HG03095 (cell line): ENCODE measurements around the gene BNC2.
A peak's percentile ranks its signal among the peaks of the same experiment; 100 is the strongest.
"Not testable (repeated sequence)": the region's sequence is repeated elsewhere in the genome, so short reads cannot be mapped to it uniquely, and the experiment has no call there.

Source experiments
- ATAC-seq: cut with Tn5 transposase; IDR thresholded peaks from one replicate; pipeline ENCODE4 v1.9.1; 2021; ENCODE audit warnings: moderate library complexity; ENCODE audit not compliant: unreplicated experiment

BNC2 gene

DNA sequence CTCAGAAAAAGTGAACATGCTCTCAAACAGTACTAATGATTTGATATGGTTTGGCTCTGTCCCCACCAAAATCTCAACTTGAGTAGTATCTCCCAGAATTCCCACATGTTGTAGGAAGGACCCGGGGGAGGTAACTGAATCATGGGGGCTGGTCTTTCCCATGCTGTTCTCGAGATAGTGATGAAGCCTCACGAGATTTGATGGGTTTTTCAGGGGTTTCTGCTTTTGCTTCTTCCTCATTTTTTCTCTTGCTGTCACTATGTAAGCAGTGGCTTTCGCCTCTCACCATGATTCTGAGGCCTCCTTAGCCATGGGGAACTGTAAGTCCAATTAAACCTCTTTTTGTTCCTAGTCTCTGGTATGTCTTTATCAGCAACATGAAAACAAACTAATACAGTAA, 401.3 kb downstream of the BNC2 start:
- ATAC-seq: no peak

DNA sequence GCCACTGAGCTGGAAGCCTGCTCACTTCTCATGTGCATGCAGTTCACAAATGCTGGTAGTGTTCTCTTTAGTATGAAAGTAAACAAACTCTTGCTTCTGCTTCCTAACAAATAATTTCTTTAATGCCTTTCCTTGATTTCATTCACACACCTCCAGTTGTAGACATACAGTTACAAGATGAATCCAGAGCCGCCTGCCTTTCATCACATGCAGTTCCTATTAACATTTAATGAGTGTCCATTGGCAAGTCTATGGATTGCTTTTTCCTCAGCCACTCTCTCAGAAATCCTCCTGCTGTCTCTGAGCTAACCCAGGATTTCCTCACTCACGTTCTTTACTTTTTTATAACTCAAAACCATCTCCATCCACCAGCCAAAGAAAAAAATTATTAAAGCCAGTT, 408.6 kb downstream of the BNC2 start:
- no peak for ATAC-seq

GRCh38 chr9:16461137-16461840, 409.2 kb downstream of the BNC2 start:
- ATAC-seq: no peak

DNA sequence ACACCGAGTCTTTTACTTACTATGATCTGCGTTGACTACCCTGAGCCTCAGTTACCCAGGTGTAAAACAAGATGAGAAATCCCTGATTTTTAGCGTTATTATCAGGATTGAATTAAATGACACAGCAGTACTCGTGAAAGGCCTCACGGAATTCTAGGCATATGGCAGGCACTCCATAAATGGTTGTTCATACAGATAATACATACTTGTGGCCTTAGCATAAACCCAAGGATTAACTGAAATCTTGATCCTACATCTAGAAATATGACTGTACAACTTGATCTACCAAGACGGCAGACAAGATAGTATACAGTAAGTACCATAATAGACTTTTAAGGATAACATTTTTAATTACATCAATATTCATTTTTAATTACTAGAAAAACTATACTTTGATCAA, 409.8 kb downstream of the BNC2 start:
- ATAC-seq: no peak

GRCh38 chr9:16459421-16460148, 410.9 kb downstream of the BNC2 start:
- peak; percentile 44 for ATAC-seq

DNA sequence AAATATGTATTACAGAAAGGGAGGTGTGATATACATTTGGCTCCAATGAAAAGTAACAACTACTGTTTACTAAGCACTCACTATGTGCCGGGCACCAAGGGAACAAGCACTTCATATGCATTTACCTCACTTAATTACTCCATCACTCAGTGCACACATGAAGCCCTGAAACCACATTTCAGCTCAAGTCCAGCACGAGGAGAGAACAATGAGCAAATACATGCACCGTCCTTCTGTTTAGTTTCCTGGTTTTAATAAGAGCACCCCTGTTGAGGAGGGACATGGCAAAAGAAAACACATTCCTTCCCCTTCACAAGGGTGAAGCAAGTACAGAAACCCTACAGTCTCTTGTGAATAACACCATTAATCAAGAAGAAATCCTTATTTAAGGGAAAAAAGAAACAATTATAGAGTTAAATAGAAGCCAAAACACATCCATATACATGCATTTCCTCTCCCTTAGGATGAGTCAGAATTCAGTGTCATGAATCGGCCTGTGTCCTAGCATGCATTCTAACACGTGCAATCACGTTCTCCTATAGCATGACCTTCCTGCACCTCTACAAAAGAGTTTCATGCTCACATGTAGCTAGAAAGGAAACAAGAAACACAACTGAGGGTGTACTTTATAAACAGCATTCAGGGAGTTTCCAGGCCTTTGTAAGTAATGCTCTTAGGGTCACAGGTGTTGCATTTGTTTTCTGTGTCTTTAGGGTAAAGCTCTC, 411.6 kb downstream of the BNC2 start:
- ATAC-seq: peak; percentile 69

DNA sequence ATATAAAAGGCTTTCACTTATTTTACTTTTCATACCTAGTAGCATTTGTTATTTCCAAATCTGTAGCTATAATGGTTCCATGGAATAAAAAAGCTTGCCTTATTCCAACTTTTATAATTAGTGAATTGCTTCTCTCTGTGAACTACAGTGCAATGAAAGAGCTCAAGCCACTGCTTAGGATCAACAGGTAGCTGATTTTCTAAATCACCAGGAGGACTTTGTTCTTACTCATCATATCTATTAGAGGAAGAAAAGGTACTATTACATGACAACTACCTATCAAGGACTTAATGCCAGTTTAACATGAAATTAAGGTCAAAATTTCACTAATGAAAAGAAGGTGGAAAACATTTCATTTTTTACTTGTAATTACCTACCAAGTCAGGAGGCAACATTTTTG, 414.6 kb downstream of the BNC2 start:
- no peak for ATAC-seq

DNA sequence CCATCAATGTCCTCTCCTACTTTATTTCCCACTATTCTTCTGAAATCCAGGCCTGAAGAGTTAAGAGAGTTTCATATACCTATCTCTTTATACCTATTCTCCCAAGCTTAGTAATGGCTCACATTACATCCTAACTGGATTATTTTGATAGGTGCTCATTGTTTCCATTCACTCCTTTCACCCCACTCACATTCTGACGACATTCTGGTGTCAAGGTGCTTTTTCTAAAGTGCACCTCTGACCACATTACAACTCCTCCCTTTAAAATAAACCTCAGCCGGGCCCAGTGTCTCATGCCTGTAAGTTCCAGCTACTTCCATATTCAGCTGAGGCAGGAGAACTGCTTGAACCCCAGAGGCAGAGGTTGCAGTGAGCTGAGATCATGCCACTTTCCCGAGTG, 417.1 kb downstream of the BNC2 start:
- no peak for ATAC-seq

DNA sequence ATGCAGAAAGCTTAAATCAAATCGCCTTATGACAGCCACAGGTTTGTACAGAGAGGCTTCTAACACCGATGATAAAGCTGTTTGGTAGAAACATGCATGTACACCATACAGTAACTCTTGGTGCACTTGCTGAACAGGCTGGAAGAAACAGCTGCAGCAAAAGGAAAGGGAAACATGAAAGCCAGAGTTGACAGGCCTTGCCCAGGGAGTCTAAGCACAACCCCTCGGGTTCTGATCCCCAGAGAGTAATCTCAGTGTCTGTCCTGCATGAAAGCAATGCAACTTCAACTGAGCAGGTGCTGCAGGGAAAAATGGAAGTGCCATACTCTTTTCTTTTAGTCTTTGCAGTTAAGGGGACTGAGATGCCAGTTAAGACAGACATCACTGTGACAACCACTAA, 419.9 kb downstream of the BNC2 start:
- ATAC-seq: no peak

DNA sequence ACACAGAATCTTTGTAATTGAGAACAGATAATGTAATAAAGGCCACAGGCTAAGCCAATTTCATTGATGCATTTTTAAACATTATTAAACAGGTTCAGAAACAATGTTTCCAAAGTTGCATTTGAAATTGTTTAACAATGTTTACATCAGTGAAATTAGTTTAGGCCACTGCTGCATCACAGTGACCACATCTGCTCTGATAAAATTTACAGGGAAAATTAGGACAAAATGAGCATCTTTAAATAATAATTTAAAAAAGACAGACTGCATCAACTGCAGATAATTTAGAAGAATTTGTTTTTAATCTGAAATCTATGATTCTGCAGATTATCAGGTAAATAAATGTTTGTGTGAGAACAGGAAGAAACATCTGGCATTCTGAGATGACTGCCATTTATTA, 420.4 kb downstream of the BNC2 start:
- ATAC-seq: no peak

DNA sequence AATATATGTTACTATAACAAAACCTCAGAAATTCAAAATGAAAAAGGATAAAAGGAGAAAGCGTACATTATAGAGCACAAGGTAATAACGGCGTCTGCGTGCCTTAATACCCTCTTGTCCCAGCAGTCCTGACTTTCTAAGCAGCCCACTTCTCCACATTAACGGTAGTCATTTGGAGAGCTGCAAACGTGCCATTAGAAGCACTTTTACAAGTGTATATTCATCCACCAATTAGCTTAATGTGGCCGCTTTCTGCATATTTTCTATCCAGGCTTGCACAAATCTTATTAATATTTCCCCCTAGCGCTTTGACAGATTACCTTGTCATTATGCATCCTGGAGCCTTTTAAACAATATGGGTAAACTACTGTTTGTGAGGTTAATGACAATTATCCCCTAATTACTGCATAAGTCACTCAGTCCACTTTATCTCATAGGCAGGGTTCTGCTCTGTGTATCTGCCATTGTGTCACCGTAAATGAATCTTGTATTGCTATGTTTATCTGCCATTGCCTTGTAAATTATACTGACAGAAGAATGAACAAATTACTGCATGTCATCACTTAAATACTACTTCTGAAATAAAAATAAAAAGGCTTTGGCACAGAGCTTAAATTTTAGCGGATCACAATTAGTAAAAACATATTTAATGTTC, 421.3 kb downstream of the BNC2 start:
- ATAC-seq: no peak

DNA sequence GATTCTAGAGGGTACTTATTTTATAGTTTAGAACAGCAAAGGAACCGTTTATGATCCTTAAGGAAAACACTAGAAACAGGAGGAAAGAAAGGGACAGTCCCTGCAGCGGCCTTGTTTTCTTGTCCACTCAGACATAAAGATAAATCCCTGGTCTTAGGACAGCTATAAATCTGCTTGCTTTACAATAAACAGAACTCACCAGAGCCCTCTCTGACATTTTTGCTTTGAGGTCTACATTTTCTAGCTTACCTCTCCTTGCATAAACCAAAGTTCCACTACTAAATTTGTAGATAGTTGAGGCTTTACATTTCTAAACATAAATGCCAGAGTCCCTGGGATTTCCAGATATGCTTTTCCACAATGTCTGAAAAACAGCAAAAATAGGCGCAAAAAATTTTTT, 422.5 kb downstream of the BNC2 start:
- no peak for ATAC-seq

DNA sequence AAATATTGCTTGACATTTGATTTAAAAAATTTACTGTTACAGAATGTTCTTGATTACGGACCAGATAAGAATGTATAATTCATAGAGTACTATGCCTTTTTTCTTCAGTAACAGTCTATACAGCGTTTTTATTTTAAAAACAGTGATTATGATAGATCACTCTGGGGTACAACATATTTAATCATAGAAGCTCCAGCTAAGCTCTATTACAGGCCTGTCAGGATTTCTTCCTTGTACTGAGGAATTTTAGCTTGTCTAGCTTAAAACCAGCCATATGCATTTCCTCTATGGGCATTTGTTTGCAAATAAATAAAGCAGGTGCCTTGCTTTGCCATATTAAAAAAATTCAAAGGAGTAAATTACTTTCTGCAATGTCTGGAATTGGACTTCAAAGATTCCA, 423.8 kb downstream of the BNC2 start:
- no peak for ATAC-seq

DNA sequence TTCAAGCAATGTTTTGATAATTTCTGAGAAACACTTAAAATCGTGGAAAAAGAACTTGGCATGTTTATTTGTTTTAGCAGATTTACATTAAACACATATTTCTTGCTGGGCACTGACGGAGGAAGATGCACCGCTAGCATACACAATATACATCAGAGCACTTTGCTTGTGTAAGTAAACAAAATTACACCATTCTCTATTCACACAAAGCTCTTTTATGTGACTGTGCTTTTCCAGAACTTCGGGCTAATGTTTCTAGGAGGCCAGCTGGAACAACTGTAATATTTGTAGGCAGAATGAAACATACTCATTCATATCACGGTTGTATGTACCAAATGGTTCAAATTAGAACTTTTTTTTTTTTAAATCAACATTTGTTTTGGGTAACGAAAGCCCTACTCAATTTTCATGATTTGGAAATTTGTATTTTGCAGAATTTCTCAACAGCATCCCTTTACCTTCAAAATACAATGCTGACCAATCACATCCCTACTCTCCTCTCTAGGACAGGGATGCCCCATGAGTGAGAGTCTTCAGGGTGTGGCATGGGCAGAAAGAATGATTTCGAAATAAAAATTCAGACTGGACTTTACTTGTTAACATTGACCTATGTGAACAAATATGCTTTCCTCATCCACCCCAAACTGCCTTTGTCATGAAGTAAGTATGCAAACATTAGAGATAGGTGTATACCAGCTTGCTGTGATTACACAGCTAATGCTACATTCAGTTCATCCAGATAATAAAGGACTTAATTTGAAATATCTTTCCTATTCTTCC, 425.1 kb downstream of the BNC2 start:
- no peak for ATAC-seq

DNA sequence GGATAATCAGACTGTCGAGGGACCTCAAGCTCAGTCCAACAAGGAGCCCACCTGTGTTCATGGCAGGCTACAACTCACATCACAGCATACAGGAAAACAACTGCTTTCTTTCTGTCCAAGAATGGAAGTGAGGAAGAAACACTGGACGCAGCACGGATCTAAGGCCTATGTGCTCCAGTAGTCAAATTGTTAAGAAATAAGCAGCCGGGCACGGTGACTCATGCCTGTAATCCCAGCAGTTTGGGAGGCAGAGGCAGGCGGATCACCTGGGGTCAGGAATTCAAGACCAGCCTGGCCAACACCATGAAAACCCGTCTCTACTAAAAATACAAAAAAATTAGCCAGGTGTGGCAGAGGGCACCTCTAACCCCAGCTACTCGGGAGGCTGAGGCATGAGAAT, 427.8 kb downstream of the BNC2 start:
- ATAC-seq: no peak

DNA sequence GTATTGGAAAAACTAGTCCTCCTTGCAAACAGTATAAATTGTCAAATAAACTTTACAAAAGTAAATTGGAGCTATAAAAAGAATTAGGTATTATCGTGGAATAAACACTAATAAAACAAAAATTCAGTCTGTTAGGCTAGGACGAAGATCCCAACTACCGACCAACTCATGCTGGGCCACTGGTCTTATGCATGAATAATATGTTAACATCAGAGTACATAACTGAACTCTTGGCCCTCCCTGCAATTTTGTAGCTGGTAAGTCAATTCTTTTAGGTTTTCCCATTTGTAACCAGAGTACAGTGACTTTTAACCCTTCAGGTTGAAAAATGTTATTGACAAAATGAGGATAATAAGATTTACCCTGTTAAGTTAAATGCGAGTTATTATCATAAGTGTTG, 428.7 kb downstream of the BNC2 start:
- ATAC-seq: no peak

DNA sequence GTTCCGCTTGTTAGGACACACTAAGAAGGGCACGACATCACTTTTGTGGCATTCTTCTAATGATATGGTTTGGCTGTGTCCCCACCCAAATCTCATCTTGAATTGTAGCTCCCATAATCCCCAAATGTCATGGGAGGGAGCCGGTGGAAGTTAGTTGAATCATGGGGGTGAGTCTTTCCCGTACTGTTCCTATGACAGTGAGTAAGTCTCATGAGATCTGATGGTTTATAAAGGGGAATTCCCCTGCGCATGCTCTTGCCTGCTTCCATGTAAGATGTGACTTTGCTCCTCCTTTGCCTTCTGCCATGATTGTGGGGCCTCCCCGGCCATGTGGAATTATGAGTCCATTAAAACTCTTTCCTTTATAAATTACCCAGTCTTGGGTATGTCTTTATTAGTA, 431.6 kb downstream of the BNC2 start:
- ATAC-seq: not testable (repeated sequence)

DNA sequence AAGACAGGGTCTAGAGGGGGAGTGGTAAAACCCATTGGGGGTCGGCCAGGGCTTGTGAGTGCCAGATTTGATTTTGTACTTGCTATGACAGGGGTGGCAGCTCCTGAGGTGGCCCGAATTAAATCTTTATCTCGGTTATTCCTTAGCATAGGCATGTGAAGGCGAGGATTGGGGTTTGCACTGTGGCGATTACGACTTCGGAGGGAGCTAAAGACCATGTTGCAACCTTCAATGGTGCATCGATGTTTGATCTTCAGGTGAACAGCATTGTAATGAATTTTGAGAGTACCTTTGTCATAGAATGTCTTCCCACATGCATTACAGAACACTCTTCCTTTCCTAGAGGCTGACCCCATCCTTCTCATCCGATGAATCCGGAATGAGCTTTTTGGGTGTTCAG, 433.9 kb downstream of the BNC2 start:
- no peak for ATAC-seq

GRCh38 chr9:16434526-16434925, 435.9 kb downstream of the BNC2 start:
- ATAC-seq: no peak

- no peak for ATAC-seq
Measured at GRCh38 chr9:16433494-16433893, 437.0 kb downstream of the BNC2 start.
